ENCODE measurements around the gene FOXN3. TPM values are rescaled to one million over a fixed set of nuclear protein-coding genes. Genes with fewer than 3 reads are reported as not detected.

FOXN3 gene
- total and polyA plus RNA-seq, 2 experiments from 2014 or later = 98.9 to 167 TPM

GRCh38 chr14:89425931-89426330, 8.9 kb upstream of the FOXN3 start:
- DNase-seq (ENCODE audit: low spot score) = no peak
- peak overlapping the region; percentile 88; the same call in 1 of the 2 replicates for H3K27ac Mint-ChIP-seq
- H3F3A ChIP-seq (replicated peaks; ENCODE audit: low read depth) = no peaks in the 10 kb centered on the region
- no peak overlapping the region for H2AFZ ChIP-seq
- peaks cover 3% of the 10 kb centered on the region for H3K36me3 Mint-ChIP-seq (ENCODE audit: low read depth)
- peaks cover 3% of the 10 kb centered on the region; the same call in 1 of the 3 replicates for H3K9me3 Mint-ChIP-seq
- peaks cover 59% of the 10 kb centered on the region for H3K4me1 Mint-ChIP-seq
- H3K4me3 ChIP-seq = no peak overlapping the region
- ATAC-seq = no peak
- H3K36me3 ChIP-seq (ENCODE audit: insufficient read depth) = no peaks in the 10 kb centered on the region
- peaks cover 96% of the 10 kb centered on the region for H3K79me2 ChIP-seq (replicated peaks; ENCODE audit: insufficient read depth)
- H3K4me2 ChIP-seq = no peak overlapping the region
- no peak overlapping the region for H3K27ac ChIP-seq (ENCODE audit: low read depth)
- H4K20me1 ChIP-seq (replicated peaks; ENCODE audit: insufficient read depth) = no peaks in the 10 kb centered on the region
- no peaks in the 10 kb centered on the region for H3K9me2 ChIP-seq (ENCODE audit: insufficient read depth)
- peaks cover 50% of the 10 kb centered on the region for H3K4me1 ChIP-seq (ENCODE audit: insufficient read depth)
- TF ChIP-seq EZH2 (IDR thresholded peaks at IDR 0.05; ENCODE audit: low read depth, unreplicated experiment) = no peak
- no peak for TF ChIP-seq EZH2phosphoT487 (IDR thresholded peaks at IDR 0.05; ENCODE audit: unreplicated experiment)
- H3K27me3 ChIP-seq (ENCODE audit: insufficient read depth) = no peaks in the 10 kb centered on the region
- H3K4me3 Mint-ChIP-seq = no peak overlapping the region
- peaks cover 12% of the 10 kb centered on the region for H3K27me3 Mint-ChIP-seq (ENCODE audit: insufficient read depth, low read depth, poor library complexity)

GRCh38 chr14:89424241-89424640, 7.2 kb upstream of the FOXN3 start:
- Mint-ChIP-seq H3K27me3 (ENCODE audit: insufficient read depth, low read depth, poor library complexity) (peaks cover 13% of the 10 kb centered on the region), H3K36me3 (ENCODE audit: low read depth) (peaks cover 19% of the 10 kb centered on the region), H3K27ac (peak overlapping the region; percentile 80), H3K4me1 (peaks cover 60% of the 10 kb centered on the region), H3K9me3 (peaks cover 3% of the 10 kb centered on the region; the same call in 1 of the 3 replicates), H3K4me3 (no peak overlapping the region)
- Histone ChIP-seq H3K4me1 (ENCODE audit: insufficient read depth) (peaks cover 39% of the 10 kb centered on the region), H2AFZ (no peak overlapping the region), H3K4me3 (no peak overlapping the region), H3F3A (replicated peaks; ENCODE audit: low read depth) (0 out of 2 replicates have a peak, but pooled peaks cover 5% of the 10 kb centered on the region), H3K27me3 (ENCODE audit: insufficient read depth) (no peaks in the 10 kb centered on the region), H3K4me2 (peak overlapping the region; percentile 13; the same call in 1 of the 2 replicates), H3K27ac (ENCODE audit: low read depth) (peak overlapping the region; percentile 57), H4K20me1 (replicated peaks; ENCODE audit: insufficient read depth) (no peaks in the 10 kb centered on the region), H3K9me2 (ENCODE audit: insufficient read depth) (no peaks in the 10 kb centered on the region), H3K36me3 (ENCODE audit: insufficient read depth) (no peaks in the 10 kb centered on the region), H3K79me2 (replicated peaks; ENCODE audit: insufficient read depth) (peaks cover 96% of the 10 kb centered on the region)
- no peak for TF ChIP-seq ZNF331 (CRISPR knock-in tag; IDR thresholded peaks at IDR 0.05; ENCODE audit: low read depth)
- no peak for TF ChIP-seq ZNF462 (CRISPR knock-in tag; IDR thresholded peaks at IDR 0.05)
- no peak for ATAC-seq
- DNase-seq (ENCODE audit: low spot score) = no peak

Measured in GM23338 (cell line).